HepG2 (cell line): ENCODE data around the gene NXN. TPM values are rescaled to one million over a fixed set of nuclear protein-coding genes. Genes with fewer than 3 reads are reported as not detected.

ENCODE experiments used
- ATAC-seq: fragments of 200-7000 bp; cut with Tn5 transposase; 3 replicates; pipeline ENCODE4 v1.9.1; 2020; ENCODE audit warnings: mild to moderate bottlenecking, moderate library complexity
- BruUV-seq: library from RNA; stranded (reverse); fragments of 400-500 nt; replicated peaks from 2 replicates; lab custom pipeline; 2021; lab: Mats Ljungman, UMichigan
- CTCF ChIA-PET: fragments of 300-600 bp; formaldehyde crosslinking; extraction: SDS; loops from one replicate; lab custom pipeline; 2021; ENCODE audit warnings: low total read pairs, inconsistent platforms, low intra/inter-chr PET ratio; lab: Yijun Ruan, JAX
- POLR2A ChIA-PET: fragments of 350-600 bp; sonication (Branson Sonifier 250); formaldehyde crosslinking; loops from one replicate; lab custom pipeline; 2020; ENCODE audit warnings: antibody characterized with exemption, inconsistent platforms; lab: Yijun Ruan, JAX
- DNase-seq: peaks from one replicate; pipeline ENCODE4 v3.0.0-alpha.2; 2015; ENCODE audit warnings: low spot score
- FAIRE-seq: peaks from 3 replicates; lab custom pipeline; 2011; peaks lifted over from hg19 to GRCh38; lab: Jason Lieb, UNC
- H2AFZ ChIP-seq: one replicate; pipeline ENCODE4 v1.6.1; 2011; ENCODE audit warnings: low read length, inconsistent platforms
- H3K27ac ChIP-seq: fragments of 300-600 bp; 3 replicates; pipeline ENCODE4 v1.8.0; 2011; ENCODE audit warnings: mixed run types, mild to moderate bottlenecking, mixed read lengths, low read length, inconsistent platforms; ENCODE audit not compliant: insufficient read depth; ENCODE audit errors: extremely low read length
- H3K27me3 ChIP-seq, 2 experiments: fragments of 200-600 bp in 1 of 2; 2 replicates in 1 of 2; 3 replicates in 1 of 2; pipeline versions ENCODE4 v1.6.0 to v1.8.0; 2011; ENCODE audit warnings: low read length in 2 of 2, mild to moderate bottlenecking in 2 of 2, moderate library complexity in 2 of 2, inconsistent platforms in 1 of 2; ENCODE audit not compliant: insufficient read depth in 2 of 2, control insufficient read depth in 1 of 2
- H3K36me3 ChIP-seq, 2 experiments: fragments of 200-600 bp in 1 of 2; replicated peaks in 1 of 2; 2 replicates in 1 of 2; 3 replicates in 1 of 2; pipeline versions ENCODE4 v1.5.1 to v1.8.0; 2011; ENCODE audit warnings: low read length in 2 of 2, inconsistent platforms in 1 of 2; ENCODE audit not compliant: insufficient read depth in 2 of 2, control insufficient read depth in 1 of 2
- H3K4me1 ChIP-seq: 2 replicates; pipeline ENCODE4 v1.5.1; 2012; ENCODE audit warnings: low read length, inconsistent platforms; ENCODE audit not compliant: insufficient read depth
- H3K4me2 ChIP-seq: 2 replicates; pipeline ENCODE4 v1.6.0; 2011; ENCODE audit warnings: low read depth, low read length, inconsistent platforms
- H3K4me3 ChIP-seq, 3 experiments: fragments of 200-600 bp in 1 of 3; sonication (generic), shearing (Covaris generic) in 1 of 3; replicated peaks in 1 of 3; 2 replicates each; pipeline ENCODE4 v1.5.1; 2011 to 2016; ENCODE audit warnings: low read length in 3 of 3, inconsistent platforms in 2 of 3, low read depth in 2 of 3, mild to moderate bottlenecking in 2 of 3, control low read depth in 1 of 3, mixed read lengths in 1 of 3; ENCODE audit not compliant: insufficient read depth in 1 of 3
- H3K79me2 ChIP-seq: one replicate; pipeline ENCODE4 v1.6.1; 2011; ENCODE audit warnings: low read length, inconsistent platforms; ENCODE audit not compliant: insufficient read depth
- H3K9ac ChIP-seq: 2 replicates; pipeline ENCODE4 v1.6.0; 2011; ENCODE audit warnings: mild to moderate bottlenecking, low read depth, low read length, inconsistent platforms; ENCODE audit not compliant: insufficient read depth
- H3K9me3 ChIP-seq: 2 replicates; pipeline ENCODE4 v1.5.1; 2012; ENCODE audit warnings: mild to moderate bottlenecking, low read length
- H4K20me1 ChIP-seq: 2 replicates; pipeline ENCODE4 v1.6.0; 2011; ENCODE audit warnings: inconsistent platforms, mild to moderate bottlenecking, low read length, moderate library complexity; ENCODE audit not compliant: insufficient read depth
- BRCA1 ChIP-seq: sonication (generic); formaldehyde crosslinking; IDR thresholded peaks from 2 replicates; pipeline ENCODE4 v1.4.0; 2020; ENCODE audit warnings: missing genetic modification reagents
- HCFC1 ChIP-seq: fragments of 150-350 bp; IDR thresholded peaks from 2 replicates; pipeline ENCODE4 v1.6.1; 2014; ENCODE audit warnings: low read depth, low read length
- HOXA5 ChIP-seq: sonication (generic); formaldehyde crosslinking; IDR thresholded peaks from 2 replicates; pipeline ENCODE4 v1.4.0; 2020; ENCODE audit warnings: missing genetic modification reagents
- KDM1A ChIP-seq: IDR thresholded peaks from 2 replicates; pipeline ENCODE4 v1.6.1; 2016; ENCODE audit warnings: missing compliant biosample characterization
- PPARG ChIP-seq: conservative IDR thresholded peaks from 2 replicates; pipeline ENCODE4 v1.6.1; 2016; ENCODE audit warnings: missing biosample characterization, missing genetic modification reagents
- RFXAP ChIP-seq: sonication (generic); formaldehyde crosslinking; IDR thresholded peaks from 2 replicates; pipeline ENCODE4 v1.4.0; 2020; ENCODE audit warnings: missing genetic modification reagents, borderline replicate concordance
- SETDB1 ChIP-seq: sonication (generic); formaldehyde crosslinking; IDR thresholded peaks from 2 replicates; pipeline ENCODE4 v1.5.1; 2020; ENCODE audit warnings: missing genetic modification reagents, mild to moderate bottlenecking, borderline replicate concordance
- TEAD2 ChIP-seq: sonication (generic); formaldehyde crosslinking; IDR thresholded peaks from 2 replicates; pipeline ENCODE4 v1.9.0; 2021; ENCODE audit warnings: missing genetic modification reagents
- ZNF577 ChIP-seq: sonication (generic); formaldehyde crosslinking; IDR thresholded peaks from 2 replicates; pipeline ENCODE4 v1.4.0; 2020; ENCODE audit warnings: mild to moderate bottlenecking, low read depth, missing genetic modification reagents, borderline replicate concordance
- ZNF589 ChIP-seq: sonication (generic); formaldehyde crosslinking; conservative IDR thresholded peaks from 2 replicates; pipeline ENCODE4 v1.8.0; 2022; ENCODE audit warnings: mild to moderate bottlenecking, moderate library complexity, missing genetic modification reagents
- ZNF672 ChIP-seq: sonication (generic); formaldehyde crosslinking; IDR thresholded peaks from 2 replicates; pipeline ENCODE4 v1.8.1; 2022; ENCODE audit warnings: missing genetic modification reagents
- ZNF7 ChIP-seq: IDR thresholded peaks from 2 replicates; pipeline ENCODE4 v1.6.1; 2016; ENCODE audit warnings: missing biosample characterization, missing genetic modification reagents
- WGBS: methylation state at CpG from one replicate; pipeline ENCODE4 v1.1.6; 2017; ENCODE audit warnings: low lambda C conversion rate; 5-methylcytosine and 5-hydroxymethylcytosine counted together
- in situ Hi-C: cut with HindIII; loops from 2 replicates; pipeline ENCODE4 v1.10.0; 2017; ENCODE audit warnings: low pct_unique_long_range_greater_than_20kb; ENCODE audit not compliant: extremely low pct_ligation_motif_present
- intact Hi-C: fragments of 100-400 bp; cut with micrococcal nuclease; formaldehyde crosslinking; loops from one replicate; pipeline ENCODE4 v1.10.0; 2022; ENCODE audit not compliant: unreplicated experiment
- polyA plus RNA-seq, 8 experiments: library from polyadenylated mRNA; depleted of rRNA in 3 of 8; stranded (reverse) in 7 of 8; unstranded in 1 of 8; fragments of >200 nt; fragmentation: Illumina TruSeq in 4 of 8; extraction: Trizol in 4 of 8; gene quantifications; 2 replicates each; pipeline versions ENCODE4 v1.2.1 to v1.2.3, GENCODE V29; 2011 to 2016; ENCODE audit warnings: low read depth in 4 of 8, missing spikeins in 1 of 8, mixed read lengths in 1 of 8; ENCODE audit not compliant: insufficient read depth in 1 of 8
- total RNA-seq, 5 experiments: library from RNA; depleted of rRNA; stranded (reverse); fragments of >200 nt; fragmentation: Illumina TruSeq; extraction: Trizol; gene quantifications; 2 replicates each; pipeline ENCODE4 v1.2.3, GENCODE V29; 2016; ENCODE audit warnings: low read depth in 1 of 5
- TF ChIP-seq, protein P1 (sequence below): sonication (generic); formaldehyde crosslinking; IDR thresholded peaks from 2 replicates; pipeline ENCODE4 v1.4.0; 2020; ENCODE audit warnings: mild to moderate bottlenecking, missing genetic modification reagents
- TF ChIP-seq, protein P2 (sequence below): sonication (generic); formaldehyde crosslinking; IDR thresholded peaks from 2 replicates; pipeline ENCODE4 v1.4.0; 2020; ENCODE audit warnings: mild to moderate bottlenecking, missing genetic modification reagents, borderline replicate concordance
- TF ChIP-seq, protein P3 (sequence below): sonication (generic); formaldehyde crosslinking; IDR thresholded peaks from 2 replicates; pipeline ENCODE4 v1.5.1; 2020; ENCODE audit warnings: mild to moderate bottlenecking, missing genetic modification reagents, moderate library complexity
- TF ChIP-seq, protein P4 (sequence below): IDR thresholded peaks from 2 replicates; pipeline ENCODE4 v1.6.1; 2016; ENCODE audit warnings: low read depth, borderline replicate concordance

Gene NXN
- total and polyA plus RNA-seq, 2 of the 13 experiments (the other 11 are each of a cell fraction or from before 2014, with no cell fraction given) = 22.2 to 24.3 TPM

DNA sequence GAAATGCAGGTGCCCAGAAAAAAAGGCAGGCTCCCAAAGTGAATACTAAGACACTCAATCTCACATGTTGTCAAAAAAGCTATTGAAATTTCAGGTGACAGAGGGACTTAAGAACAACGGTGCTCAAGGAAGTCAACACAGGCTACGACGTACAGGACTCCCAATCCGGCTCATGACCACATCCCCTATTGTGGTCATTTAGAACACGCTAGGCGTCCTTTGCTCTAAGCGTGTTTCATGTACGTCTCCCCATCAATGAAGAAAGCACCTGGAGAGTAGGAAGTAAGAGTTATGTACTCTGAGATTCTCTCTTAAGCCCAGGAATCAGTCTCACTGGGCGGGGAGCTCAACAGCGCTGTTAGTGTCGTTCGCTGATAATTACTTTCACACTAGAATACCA lies 103.3 kb downstream of the NXN start:
- H3K79me2 ChIP-seq = no peaks in the 10 kb centered on the region
- in situ Hi-C loops (no loop called here), intact Hi-C loops (no loop called here)
- no peak overlapping the region for H3K4me2 ChIP-seq
- no peaks in the 10 kb centered on the region for H4K20me1 ChIP-seq
- POLR2A ChIA-PET = no interaction called here
- WGBS = 93% methylated on average over 12 of the region's 12 CpGs
- H3K27ac ChIP-seq = no peak overlapping the region
- FAIRE-seq (no peak), ATAC-seq (no peak), DNase-seq (no peak)
- H2AFZ ChIP-seq = no peak overlapping the region
- CTCF ChIA-PET = no interaction called here
- H3K9ac ChIP-seq = no peak overlapping the region
- no peaks in the 10 kb centered on the region for H3K4me1 ChIP-seq
- no peaks in the 10 kb centered on the region for H3K9me3 ChIP-seq
- H3K36me3 ChIP-seq = no peaks in the 10 kb centered on the region; a peak in 1 of 5 replicates
- no peak overlapping the region for H3K4me3 ChIP-seq
- no TSS peak for BruUV-seq
- H3K27me3 ChIP-seq = no peaks in the 10 kb centered on the region
- TF ChIP-seq ZNF589 (CRISPR knock-in tag) (no peak), ZNF672 (CRISPR knock-in tag) (no peak), HOXA5 (CRISPR knock-in tag) (no peak), KDM1A (CRISPR knock-in tag) (no peak), HCFC1 (no peak), RFXAP (no peak), SETDB1 (CRISPR knock-in tag) (no peak), ZNF7 (CRISPR knock-in tag) (no peak), ZNF577 (CRISPR knock-in tag) (no peak), BRCA1 (CRISPR knock-in tag) (no peak), TEAD2 (CRISPR knock-in tag) (no peak), PPARG (no peak)
- TF ChIP-seq, protein P1, sequence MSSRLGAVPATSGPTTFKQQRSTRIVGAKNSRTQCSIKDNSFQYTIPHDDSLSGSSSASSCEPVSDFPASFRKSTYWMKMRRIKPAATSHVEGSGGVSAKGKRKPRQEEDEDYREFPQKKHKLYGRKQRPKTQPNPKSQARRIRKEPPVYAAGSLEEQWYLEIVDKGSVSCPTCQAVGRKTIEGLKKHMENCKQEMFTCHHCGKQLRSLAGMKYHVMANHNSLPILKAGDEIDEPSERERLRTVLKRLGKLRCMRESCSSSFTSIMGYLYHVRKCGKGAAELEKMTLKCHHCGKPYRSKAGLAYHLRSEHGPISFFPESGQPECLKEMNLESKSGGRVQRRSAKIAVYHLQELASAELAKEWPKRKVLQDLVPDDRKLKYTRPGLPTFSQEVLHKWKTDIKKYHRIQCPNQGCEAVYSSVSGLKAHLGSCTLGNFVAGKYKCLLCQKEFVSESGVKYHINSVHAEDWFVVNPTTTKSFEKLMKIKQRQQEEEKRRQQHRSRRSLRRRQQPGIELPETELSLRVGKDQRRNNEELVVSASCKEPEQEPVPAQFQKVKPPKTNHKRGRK = no peak
- TF ChIP-seq, protein P2, sequence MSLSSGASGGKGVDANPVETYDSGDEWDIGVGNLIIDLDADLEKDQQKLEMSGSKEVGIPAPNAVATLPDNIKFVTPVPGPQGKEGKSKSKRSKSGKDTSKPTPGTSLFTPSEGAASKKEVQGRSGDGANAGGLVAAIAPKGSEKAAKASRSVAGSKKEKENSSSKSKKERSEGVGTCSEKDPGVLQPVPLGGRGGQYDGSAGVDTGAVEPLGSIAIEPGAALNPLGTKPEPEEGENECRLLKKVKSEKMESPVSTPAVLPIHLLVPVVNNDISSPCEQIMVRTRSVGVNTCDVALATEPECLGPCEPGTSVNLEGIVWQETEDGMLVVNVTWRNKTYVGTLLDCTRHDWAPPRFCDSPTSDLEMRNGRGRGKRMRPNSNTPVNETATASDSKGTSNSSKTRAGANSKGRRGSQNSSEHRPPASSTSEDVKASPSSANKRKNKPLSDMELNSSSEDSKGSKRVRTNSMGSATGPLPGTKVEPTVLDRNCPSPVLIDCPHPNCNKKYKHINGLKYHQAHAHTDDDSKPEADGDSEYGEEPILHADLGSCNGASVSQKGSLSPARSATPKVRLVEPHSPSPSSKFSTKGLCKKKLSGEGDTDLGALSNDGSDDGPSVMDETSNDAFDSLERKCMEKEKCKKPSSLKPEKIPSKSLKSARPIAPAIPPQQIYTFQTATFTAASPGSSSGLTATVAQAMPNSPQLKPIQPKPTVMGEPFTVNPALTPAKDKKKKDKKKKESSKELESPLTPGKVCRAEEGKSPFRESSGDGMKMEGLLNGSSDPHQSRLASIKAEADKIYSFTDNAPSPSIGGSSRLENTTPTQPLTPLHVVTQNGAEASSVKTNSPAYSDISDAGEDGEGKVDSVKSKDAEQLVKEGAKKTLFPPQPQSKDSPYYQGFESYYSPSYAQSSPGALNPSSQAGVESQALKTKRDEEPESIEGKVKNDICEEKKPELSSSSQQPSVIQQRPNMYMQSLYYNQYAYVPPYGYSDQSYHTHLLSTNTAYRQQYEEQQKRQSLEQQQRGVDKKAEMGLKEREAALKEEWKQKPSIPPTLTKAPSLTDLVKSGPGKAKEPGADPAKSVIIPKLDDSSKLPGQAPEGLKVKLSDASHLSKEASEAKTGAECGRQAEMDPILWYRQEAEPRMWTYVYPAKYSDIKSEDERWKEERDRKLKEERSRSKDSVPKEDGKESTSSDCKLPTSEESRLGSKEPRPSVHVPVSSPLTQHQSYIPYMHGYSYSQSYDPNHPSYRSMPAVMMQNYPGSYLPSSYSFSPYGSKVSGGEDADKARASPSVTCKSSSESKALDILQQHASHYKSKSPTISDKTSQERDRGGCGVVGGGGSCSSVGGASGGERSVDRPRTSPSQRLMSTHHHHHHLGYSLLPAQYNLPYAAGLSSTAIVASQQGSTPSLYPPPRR (CRISPR knock-in tag) = no peak
- TF ChIP-seq, protein P3, sequence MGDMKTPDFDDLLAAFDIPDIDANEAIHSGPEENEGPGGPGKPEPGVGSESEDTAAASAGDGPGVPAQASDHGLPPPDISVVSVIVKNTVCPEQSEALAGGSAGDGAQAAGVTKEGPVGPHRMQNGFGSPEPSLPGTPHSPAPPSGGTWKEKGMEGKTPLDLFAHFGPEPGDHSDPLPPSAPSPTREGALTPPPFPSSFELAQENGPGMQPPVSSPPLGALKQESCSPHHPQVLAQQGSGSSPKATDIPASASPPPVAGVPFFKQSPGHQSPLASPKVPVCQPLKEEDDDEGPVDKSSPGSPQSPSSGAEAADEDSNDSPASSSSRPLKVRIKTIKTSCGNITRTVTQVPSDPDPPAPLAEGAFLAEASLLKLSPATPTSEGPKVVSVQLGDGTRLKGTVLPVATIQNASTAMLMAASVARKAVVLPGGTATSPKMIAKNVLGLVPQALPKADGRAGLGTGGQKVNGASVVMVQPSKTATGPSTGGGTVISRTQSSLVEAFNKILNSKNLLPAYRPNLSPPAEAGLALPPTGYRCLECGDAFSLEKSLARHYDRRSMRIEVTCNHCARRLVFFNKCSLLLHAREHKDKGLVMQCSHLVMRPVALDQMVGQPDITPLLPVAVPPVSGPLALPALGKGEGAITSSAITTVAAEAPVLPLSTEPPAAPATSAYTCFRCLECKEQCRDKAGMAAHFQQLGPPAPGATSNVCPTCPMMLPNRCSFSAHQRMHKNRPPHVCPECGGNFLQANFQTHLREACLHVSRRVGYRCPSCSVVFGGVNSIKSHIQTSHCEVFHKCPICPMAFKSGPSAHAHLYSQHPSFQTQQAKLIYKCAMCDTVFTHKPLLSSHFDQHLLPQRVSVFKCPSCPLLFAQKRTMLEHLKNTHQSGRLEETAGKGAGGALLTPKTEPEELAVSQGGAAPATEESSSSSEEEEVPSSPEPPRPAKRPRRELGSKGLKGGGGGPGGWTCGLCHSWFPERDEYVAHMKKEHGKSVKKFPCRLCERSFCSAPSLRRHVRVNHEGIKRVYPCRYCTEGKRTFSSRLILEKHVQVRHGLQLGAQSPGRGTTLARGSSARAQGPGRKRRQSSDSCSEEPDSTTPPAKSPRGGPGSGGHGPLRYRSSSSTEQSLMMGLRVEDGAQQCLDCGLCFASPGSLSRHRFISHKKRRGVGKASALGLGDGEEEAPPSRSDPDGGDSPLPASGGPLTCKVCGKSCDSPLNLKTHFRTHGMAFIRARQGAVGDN (CRISPR knock-in tag) = no peak
- TF ChIP-seq, protein P4, sequence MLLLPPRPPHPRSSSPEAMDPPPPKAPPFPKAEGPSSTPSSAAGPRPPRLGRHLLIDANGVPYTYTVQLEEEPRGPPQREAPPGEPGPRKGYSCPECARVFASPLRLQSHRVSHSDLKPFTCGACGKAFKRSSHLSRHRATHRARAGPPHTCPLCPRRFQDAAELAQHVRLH (CRISPR knock-in tag) = no peak
